GM19035 (cell line): ENCODE data around the gene AKAP13.
A peak's percentile ranks its signal among the peaks of the same experiment; 100 is the strongest.
"Not testable (repeated sequence)": the region's sequence is repeated elsewhere in the genome, so short reads cannot be mapped to it uniquely, and the experiment has no call there.

ENCODE experiments used
- ATAC-seq: cut with Tn5 transposase; IDR thresholded peaks from one replicate; pipeline ENCODE4 v1.9.1; 2021; ENCODE audit not compliant: unreplicated experiment

The AKAP13 gene

DNA sequence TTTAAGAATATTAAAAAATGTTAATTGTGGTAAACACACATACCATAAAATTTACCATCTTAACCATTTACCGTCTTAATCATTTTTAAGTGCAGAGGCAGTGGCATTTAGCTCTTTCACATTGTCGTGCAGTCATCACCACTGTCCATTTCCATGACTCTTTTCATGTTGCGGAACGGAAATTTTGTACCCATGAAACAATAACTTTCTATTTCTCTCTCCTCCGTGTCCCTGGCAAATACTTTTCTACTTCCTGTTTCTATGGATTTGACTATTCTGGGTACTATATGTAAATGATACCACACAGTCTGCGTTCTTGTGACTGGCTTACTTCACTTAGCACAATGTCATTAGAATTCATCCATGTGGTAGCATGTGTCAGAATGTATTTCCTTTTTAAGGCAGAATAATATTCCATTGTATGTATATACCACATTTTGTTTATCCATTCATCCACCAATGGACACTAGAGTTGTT, 27.9 kb downstream of the AKAP13 start:
- peak; percentile 57 for ATAC-seq

DNA sequence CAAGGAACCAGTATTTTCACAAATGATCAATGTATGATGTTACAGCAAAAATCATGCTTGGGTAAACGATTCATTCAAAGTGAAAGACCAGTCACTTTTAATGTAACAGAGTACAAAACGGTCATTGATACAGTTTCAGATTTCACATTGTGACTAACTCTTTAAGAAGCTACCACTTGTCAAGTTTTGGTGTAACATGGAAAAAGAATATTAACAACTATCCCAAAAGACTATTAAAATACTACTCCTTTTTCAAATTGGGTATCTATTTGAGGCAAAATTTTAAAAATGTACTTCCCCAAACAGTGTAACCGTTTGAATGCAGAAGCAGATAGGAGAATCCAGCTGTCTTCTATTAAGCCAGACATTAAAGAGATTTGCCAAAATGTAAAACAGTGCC, 31.7 kb downstream of the AKAP13 start:
- no peak for ATAC-seq

DNA sequence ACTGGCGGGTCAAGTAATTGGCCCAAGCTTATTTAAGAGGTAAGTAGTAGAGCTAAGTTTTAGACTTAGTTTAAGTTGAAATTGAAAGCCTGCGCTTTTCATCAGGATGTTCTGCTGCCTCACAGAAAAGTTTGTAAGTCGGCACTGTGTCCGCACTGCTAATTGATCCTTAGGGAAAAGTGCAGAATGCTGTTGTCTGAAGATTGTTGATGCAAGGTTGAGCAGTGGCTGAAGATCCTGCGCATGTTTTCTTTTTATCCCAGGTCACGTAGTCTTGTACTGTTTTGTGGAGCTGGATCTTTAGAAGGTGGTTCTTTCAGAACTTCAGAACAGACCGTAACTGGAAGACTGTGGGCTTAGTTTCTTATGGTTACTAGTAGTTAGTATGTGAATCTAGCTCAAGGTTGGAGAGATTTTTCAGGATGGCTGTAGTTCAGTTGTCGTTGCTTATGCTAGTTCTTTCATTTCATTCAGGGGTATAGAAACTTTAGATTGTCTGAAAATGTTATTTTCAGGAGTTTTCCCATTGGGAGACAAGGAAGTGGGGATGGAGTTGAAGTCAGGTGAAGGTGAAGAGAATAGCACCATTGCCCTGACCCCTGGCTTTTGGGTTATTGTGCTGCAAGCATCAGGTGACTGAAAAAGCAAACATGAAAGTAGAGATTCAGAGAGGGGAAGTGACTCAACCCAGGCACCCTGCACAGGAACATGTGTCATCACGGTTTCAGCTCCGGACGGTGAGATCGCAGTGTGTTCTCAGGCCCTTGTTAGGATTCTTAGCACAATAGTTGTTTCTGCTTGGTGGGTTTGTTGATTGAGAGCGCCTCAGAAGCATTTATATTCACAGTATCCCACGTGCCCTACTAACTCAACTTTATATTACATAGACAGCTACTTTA, 32.8 kb downstream of the AKAP13 start:
- ATAC-seq, result peak; percentile 94

DNA sequence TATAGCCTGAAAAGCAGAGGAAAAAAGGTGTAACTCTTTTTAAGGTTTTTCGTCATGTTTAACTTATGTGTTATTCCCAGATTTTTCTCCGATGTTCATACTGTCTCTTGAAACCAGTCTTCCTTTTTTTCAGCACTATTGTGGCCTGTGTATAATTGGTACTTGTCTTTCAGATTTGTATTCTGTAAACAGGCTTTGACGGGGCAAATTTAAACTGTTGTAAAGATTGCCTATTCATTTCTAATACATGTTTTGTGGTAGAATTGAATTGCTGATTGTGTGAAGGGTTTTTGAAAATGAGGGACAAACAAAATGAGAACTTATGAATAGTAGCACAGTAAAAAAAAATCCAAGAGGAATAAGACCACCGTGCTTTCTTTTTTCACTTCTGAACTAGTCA, 33.6 kb downstream of the AKAP13 start:
- no peak for ATAC-seq

DNA sequence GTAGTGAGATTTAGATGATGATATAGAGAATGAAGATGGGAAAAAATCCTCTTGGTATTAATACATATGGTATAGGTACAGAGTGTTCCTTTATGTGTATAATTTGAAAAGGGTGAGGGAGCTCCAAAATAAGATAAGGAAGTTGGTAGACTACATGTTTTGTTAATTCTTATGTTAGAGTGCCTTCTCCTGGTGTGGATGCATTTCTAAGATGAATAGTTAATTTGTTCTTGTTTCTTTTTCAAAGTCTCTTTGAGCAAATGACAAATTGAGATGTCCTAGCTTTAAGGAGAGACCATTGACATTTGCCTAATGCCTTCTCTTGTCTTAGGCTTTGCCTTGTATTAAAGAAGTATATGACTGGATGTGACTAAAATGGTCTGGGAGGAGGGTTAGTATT, 34.1 kb downstream of the AKAP13 start:
- no peak for ATAC-seq

DNA sequence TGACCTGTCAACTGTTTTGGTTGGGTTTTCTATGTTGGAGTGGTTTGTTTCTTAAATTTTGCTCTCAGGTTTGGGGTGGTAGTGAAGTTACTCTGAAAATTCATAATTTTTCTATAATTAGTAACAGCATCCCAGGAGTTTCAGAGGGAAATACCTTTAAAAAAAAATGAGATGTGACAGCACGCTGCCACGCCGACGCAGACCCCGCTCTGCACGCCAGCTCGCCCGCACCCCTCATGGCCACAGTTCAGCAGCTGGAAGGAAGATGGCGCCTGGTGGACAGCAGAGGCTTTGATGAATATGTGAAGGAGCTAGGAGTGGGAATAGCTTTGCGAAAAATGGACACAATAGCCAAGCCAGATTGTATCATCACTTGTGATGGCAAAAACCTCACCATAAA, 34.6 kb downstream of the AKAP13 start:
- ATAC-seq, result no peak

DNA sequence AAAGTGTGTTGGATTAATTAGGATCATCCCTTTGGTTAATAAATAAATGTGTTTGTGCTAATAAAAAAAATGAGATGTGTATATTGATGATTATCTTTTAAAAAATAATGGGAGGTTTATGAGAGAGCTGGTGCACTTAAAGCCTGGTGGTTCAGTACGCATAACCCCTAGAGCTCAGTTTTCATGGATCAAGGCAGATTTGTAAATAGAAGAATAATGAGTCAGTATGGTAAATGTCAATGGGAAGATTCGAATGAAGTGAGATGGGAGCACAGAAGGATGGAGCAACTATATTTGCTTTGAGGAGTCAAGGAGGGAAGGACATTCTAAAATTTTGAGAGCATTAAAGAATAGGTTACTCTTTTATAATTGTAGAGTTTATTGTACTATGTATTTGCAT, 35.4 kb downstream of the AKAP13 start:
- no peak for ATAC-seq

DNA sequence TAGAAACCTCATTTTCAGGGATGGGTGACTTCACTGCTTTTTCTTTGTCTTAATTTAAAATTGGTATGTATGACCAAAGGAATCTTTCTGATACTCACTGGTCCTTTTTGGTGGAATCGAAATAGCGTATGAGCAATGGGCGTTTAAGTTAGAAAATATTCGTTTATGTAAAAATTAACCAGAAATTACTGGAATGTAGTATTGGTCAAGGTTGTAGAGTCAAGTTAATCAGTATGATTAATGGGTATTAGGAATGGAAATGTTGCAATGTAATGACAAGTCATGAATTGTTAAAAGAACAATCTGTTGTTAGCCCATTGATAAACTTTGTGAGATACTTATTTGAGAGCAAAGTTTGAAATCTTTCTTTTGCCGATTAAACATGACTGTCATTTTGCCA, 36.9 kb downstream of the AKAP13 start:
- ATAC-seq, result no peak

DNA sequence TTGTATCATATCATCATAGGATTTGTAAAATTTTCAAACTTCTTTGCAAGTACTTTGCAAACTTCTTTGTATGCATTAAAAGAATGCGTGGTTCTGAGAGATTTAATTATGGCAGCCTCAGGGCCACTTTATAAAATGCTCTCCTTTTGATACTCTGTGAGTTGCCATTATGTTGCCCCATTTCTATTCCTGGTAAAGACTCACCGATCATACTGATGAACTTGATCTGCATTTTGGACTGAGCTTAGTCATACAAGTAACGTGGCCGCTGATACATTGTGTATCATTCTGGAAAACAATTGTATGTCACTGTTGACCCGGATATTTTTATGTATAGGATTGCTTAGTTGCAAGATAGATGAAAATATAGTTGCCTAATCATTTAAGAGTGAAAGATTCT, 38.8 kb downstream of the AKAP13 start:
- no peak for ATAC-seq

DNA sequence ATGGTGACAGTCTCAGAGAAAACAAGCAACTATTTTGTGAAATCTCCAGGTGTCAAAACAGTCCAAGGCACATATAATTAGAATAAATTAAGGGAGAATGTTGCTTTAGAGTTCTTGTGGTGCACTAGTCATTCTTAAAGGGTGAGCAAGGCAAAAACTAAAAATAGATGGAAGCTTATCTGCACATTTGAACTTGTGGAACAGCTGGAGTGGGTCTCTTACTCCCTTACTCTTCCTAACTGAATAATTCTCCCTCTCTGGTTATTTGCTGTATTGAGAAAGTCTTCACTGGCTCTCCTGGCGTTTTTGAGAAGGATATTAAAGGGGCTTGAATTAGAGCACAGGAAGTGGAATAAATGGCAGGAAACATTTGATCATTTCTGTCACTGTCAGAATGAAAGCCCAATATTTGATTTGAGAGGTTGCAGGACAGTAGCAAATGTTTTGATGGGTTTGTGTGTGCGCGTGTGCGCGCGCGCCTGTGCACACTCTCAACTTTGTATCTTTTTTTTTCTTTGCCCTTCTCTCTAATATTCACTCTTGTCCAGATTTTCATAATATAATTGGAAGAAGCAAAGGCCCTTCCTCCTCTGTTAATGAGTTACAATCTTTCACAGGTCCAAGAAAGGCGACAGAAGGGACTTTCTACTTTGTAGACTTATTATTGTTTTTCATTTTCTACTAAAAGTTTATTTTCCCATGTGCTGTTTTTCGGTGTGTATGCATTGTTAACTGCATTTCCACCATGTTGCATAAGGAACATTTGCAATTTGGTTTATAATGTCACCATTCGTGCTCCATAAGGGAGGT, 40.9 kb downstream of the AKAP13 start:
- no peak for ATAC-seq

DNA sequence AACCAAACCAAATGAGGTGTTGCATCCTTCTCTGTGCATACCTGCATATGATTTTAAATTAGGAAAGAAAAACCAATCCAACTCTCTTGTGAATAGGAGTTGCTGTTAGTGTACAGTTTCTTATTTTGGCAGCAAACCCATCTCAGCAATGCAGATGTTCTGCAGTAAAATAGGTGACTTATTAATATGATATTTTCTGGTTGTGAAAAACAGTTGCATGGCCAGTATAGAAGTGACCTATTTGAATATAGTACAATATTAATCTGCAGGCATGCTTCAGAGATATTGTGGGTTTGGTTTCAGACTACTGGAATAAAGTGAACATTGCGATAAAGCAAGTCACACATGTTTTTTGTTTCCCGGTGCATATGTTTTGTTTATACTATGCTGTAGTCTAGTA, 42.2 kb downstream of the AKAP13 start:
- ATAC-seq, result no peak

DNA sequence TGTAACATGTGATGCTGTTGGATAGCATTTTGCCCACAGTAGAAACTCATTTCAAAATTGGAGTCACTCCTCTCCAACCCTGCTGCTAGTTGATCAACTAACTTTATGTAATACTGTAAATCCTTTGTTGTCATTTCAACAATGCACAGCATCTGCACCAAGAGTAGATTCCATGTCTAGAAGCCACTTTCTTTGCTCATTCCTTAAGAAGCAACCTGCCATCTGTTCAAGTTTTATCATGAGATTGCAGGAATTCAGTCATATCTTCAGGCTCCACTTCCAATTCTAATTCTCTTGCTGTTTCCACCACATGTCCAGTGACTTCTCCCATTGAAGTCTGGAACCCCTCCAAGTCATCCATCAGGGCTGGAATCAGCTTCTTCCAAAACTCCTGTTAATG, 42.9 kb downstream of the AKAP13 start:
- no peak for ATAC-seq

DNA sequence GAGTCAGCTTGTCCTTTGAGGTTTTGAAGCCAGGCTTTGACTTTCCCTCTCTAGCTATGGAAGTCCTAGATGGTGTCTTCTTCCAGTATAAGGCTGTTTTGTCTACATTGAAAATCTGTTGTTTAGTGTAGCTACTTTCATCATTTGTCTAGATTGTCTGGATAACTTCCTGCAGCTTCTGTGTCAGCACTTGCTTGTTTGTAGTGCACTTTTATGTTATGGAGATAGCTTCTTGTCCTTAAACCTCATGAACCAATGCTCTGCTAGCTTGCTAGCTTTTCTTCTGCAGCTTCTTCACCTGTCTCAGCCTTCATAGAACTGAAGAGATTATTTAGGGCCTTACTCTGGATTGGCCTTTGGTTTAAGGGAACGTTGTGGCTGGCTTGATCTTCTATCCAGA, 43.8 kb downstream of the AKAP13 start:
- ATAC-seq, result no peak

DNA sequence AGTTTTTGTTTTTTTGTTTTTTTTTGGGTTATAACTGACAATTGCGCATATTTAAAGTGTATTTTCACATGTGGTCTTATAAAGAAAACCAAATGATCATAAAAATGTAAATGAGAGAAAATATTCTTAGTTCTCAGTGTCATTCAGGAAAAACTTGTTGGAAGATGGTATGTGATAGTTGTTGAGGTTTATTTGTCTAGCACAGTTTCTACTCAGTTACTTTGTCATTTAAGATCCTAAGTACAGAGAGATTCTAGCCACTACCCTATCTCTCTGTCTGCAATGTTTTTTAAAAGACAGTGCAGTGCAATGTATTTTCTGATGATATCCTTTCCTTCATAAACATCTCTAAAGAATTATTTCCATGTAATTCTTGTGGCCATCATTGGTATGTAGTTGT, 46.1 kb downstream of the AKAP13 start:
- ATAC-seq, result no peak

DNA sequence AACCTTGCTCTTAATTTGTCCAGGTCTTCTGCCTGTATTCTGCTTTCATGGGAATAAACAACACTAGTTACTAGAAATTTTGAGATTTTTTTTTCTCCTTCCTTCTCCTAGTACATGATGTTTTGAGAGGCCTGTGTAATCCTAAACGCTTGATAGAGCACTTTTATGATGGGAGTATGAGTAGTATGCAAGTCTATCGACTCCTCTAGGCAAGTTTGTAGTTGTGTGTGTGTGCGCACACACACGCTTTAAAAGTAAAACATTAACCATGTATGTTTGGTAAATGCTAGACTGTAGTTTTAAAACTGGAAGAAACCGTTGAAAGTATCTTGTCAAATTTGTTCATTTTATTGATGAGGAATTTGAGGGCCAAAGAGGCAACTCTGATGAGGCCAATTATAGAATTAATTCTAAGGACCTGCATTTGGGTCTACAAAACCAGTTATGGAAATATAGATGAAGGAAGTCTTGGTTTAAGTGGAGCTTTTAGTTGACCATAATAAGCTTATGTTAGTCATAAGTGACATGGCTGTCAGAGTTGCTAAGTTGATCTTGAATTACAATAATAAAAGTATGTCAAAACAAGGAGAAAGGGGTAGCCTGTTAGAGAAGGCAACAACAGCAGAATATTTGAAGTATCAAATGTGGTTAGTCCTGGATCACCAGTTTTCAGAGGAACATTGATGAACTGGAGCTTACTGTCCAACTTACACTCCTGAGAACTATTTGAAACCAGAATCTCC, 47.1 kb downstream of the AKAP13 start:
- no peak for ATAC-seq

DNA sequence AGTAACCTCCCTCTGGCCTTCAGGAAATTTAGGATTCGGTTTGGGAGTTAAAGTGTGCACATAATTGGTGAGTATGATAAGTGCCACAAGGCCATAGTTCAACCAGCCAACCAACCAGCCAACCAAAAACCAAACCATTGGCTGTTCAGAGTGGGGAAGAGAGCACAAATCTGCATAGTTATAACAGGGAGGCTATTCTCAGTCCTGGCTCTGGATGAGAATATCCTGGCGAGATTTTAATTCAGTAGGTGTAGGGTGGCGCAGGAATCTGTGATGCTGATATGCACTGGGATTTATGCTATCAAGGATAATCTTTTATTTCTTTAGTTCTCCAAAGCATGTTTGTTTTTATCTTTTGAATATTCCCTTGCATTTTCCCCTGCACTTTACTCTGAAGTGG, 49.1 kb downstream of the AKAP13 start:
- no peak for ATAC-seq

DNA sequence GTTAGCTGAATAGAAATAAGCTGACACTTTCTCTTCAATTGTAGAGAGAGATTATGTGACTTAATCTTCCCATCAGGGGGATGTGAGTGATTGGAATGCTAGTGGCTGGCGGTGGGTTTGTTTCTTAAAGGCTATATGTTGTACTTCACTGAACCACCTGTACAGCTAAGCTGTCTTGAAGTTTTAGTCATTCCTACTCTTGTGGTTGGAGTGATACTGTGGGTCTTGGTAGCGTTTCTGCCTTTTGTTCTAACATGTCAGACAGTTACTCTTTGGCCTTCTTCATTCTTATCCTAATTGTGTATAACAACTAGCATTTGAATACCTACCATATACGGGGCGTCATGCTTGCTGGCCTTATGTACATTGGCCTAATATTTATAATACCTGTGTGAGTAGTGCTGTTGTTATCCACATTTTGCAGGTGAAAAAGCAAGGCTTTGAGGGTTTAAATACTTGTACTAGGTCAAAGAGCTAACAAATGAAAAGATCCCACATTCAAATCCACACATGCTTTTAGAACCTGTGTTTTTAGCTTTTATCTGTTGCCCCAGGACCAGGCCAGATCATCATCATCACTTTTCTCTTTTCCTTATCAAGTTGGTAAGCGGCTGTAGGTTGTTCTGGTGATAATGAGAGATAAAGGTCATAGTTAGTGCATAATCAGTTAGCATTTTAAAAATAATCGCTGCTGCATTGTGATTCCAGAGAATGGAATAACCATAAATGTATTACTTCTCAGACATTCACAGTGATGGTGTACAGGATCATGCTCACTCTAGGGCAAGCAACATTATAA, 50.2 kb downstream of the AKAP13 start:
- peak; percentile 94 for ATAC-seq

DNA sequence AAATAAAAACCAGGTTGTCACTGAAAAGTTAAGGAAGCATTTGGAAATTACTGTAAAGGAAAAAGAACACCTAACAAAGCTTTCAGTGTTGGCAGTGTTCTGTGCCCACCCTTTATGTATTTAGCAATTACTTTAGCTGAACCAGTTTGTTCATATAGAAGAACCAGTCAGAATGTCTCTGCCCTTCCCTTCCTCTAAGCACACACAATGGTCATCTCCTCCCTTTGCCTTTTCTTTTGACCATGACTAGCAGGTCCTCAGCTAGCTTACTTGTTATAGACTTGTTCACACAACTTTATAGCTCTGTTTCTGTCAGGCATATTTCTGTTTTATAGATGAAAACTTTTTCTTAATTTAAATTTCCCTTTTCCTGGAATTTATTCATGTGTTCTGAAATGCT, 59.6 kb downstream of the AKAP13 start:
- ATAC-seq, result no peak

DNA sequence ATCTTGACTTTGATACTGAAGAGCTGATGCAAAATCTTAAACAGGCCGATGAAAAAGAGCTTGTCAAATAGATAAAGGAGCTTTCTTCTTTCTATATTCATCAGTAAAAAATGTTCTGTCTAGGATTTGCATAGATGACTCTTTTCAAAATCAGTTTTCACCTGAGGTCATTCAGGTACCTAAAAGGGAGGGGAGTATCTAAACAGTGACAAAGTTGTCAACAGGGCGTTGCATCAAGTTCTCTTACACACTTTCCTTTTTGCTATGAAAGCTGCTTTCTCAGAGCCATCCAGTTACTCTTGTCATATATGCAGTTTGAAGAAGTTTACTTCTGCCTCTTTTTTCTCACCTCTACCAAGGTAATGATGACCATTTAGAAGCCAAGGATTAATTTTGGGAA, 60.0 kb downstream of the AKAP13 start:
- ATAC-seq, result peak; percentile 45

DNA sequence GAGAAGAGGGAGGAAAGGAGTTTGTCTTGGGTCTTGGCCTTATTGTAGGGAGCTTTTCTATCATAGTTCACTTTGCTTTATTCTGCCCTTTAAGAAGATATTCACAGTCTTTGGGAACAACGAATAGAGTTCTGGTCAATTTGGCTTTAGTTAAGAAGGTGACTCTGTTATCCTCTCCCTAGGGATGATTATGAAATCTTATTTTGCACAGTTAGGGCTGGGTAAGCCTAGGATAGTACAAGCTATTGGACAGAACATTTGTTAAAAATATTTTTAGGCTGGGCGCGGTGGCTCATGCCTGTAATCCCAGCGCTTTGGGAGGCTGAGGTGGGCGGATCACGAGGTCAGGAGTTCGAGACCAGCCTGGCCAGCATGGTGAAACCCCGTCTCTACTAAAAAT, 61.5 kb downstream of the AKAP13 start:
- not testable (repeated sequence) for ATAC-seq

DNA sequence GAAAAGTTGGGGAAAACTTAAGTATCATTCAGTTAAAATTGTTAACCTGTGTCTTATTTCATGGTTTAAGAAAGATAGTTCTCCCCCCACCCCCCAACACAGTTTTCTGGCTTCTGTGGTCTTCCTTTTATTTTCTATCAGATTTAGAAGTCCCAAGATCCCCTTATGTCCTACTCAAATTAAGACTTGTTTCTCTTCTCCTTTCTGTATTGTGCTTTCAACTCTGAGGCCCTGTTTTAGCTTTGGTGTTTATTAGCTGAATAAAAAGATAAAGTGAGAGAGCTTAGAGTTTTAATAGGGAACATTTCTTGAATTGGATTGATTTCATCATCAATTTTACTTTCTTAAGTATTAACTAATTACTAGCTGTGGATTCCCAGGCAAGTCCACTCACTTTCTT, 62.6 kb downstream of the AKAP13 start:
- ATAC-seq, result peak; percentile 45
